Left forelimb (tissue), 1 donor: ENCODE data around the gene IHH.

Source experiments
- DNase-seq: peaks from one replicate; pipeline ENCODE4 v3.0.0-alpha.2; 2018; ENCODE audit warnings: low spot score

Gene IHH

DNA sequence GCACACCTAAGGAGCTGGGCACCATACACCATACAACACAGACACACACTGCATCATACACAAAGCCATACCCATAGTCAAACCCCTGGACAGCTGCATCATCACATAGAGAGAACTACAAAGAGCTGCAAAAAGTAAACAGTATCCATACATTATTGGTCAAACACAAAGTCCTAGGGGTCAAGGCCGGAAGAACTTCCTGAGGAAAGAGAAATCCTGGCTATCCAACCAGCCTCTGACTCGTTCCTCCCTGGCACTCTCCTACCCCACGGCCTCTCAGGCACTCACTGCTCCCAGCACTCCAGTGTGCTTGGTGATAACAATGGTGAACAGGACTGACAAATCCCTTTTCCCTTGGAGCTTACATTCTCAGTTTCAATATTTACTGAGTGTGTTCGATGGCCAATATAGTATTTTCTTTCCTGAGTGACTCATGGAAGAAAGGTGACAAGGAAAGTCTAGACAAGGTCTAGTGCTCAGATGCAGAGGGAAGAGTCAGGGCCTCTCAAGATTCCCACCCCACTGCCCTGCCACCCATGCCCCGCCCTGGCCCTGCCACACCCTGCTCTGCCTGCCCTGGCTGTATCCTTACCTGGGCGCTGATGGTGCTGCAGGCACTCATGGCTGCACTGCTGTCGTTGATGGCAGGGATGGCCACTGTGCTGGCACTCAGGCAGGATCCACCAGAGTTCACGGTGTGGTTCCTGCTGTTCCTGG, 22.8 kb downstream of the IHH start:
- DNase-seq = no peak

GRCh38 chr2:219035942-219036341, 24.8 kb downstream of the IHH start:
- no peak for DNase-seq

DNA sequence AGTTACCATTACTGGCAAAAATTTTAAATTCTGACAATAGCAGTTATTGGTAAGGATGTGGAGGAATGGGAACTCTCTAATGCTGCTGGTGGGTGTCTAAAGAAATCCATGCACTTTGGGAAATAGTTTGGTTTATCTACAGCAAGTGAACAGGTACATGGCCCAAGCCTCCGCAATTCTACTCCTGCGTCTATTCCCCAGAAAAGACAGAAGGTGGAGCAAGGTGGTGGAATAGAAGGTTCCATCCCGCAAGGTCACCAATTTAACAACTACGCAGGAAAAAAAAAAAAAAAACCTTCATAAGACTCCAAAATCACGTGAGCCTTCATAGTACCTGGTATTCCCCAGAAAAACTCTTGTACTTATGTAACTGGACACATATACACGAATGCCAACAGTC, 25.9 kb downstream of the IHH start:
- DNase-seq = no peak

DNA sequence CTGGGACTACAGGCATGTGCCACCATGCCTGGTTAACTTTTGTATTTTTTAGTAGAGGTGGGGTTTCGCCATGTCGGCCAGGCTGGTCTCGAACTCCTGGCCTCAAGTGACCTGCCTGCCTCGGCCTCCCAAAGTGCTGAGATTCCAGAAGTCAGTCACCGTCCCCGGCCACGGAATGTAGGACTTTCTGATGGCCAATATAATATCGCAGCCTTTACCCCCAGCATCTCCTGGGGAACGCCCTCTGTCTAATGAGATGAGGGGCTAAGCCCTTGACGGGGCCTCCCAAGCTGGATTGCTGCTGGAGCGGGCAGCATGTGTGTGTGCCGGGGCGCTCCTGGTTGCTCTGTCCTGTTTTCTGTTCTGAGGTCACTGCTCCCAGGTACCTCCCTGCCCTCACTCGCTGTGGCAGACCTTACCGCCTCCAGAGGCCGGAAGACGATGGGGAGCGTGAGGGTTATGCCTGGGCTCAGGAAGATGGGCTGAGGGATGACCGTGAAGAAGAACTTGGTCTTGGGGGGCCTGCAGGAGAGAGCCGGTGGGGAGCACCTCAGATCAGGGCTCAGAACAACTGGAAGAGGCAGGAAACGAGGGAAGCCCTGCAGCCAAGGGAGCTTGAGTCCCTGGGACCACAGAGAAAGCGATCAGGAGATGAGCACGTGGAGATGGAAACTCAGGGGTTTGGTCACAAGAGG, 28.5 kb downstream of the IHH start:
- no peak for DNase-seq

GRCh38 chr2:219031005-219031738, 29.5 kb downstream of the IHH start:
- no peak for DNase-seq

GRCh38 chr2:219030177-219030940, 30.4 kb downstream of the IHH start:
- no peak for DNase-seq

GRCh38 chr2:219029829-219030165, 30.9 kb downstream of the IHH start:
- DNase-seq = peak; percentile 81

DNA sequence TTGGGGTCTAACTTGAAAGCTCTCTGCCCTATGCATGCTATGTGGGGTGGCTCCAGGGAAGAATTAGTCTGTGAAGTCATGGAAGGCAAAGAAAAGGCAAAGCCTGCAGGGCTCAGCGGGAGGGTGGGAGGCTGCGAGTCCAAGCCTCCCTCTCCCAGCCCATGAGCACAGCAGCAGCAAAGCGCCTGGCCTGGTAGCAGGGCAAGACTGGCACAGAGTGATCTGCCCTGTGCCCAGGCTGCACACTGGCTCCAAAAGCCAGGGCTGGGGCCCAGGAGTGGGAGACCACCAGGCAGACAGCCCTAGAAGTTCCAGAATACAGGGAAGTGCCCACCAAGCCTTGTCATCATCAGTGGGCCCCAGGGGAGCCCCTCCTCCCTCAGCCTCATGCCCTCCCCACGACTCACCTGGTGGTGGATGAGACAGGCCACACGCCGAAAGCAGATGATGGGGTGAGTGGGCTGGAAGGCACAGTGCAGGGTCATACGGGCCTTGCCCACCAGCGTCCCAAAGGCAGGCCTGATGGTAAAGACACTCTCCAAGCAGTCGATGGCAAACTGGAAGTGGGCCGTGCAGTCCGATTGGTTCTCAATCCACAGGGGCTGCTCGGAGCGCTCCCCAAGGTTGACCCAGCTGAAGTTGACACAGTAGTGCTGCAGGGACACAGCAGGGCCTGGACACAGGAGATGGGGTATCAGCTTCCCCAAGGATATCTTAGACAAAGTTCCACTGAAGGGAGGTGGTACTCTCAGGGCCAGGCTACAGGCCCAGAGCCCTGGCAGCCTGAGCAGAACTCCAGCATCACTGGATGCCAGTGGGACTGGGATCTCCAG, 31.5 kb downstream of the IHH start:
- DNase-seq = no peak

- no peak for DNase-seq
Measured at GRCh38 chr2:219028141-219028540, 32.6 kb downstream of the IHH start.

DNA sequence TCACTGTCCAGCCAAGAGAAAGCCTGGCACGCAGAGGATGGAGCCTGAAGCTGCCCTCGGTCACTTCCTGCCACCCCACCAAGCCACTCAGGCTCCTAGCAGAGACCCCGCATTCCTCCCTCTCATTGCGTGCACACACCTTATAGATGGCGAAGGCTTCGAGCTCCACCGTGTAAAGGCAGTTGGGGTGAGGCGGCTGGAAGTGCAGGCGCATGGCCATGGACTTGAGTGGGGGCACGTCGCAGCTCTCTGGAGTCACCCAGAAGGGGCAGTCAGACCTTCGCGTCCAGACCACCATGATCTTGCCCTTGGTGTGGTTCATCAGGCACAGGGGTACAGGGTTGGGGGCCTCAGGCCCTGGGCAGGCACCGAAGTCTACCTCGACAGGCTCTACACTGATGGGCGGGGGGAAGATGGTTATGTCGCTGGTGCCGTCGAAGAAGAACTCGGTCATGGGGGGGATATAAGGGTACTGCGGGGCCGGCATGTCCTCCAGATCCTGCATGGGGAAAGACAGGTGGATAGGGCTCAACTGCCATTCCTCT, 33.1 kb downstream of the IHH start:
- no peak for DNase-seq

DNA sequence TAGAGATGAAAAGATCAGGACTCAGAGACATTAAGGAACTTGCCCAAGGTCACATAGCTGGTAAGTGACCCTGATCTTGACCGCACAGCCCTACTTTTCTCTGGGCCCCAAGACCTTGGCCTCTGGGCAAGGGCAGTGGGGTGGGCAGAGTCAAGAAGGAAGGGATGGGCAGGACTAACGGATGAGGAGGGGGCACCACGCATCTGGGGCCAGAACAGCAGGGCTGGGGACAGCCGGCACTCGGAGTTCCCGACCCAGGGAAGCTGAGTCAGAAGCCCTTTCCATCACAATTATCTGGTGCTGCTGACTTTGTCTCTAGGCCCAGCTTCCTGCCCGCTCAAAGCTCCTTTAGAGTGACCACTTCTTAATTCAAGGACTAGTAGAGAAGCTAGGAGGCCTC, 33.8 kb downstream of the IHH start:
- DNase-seq = no peak

DNA sequence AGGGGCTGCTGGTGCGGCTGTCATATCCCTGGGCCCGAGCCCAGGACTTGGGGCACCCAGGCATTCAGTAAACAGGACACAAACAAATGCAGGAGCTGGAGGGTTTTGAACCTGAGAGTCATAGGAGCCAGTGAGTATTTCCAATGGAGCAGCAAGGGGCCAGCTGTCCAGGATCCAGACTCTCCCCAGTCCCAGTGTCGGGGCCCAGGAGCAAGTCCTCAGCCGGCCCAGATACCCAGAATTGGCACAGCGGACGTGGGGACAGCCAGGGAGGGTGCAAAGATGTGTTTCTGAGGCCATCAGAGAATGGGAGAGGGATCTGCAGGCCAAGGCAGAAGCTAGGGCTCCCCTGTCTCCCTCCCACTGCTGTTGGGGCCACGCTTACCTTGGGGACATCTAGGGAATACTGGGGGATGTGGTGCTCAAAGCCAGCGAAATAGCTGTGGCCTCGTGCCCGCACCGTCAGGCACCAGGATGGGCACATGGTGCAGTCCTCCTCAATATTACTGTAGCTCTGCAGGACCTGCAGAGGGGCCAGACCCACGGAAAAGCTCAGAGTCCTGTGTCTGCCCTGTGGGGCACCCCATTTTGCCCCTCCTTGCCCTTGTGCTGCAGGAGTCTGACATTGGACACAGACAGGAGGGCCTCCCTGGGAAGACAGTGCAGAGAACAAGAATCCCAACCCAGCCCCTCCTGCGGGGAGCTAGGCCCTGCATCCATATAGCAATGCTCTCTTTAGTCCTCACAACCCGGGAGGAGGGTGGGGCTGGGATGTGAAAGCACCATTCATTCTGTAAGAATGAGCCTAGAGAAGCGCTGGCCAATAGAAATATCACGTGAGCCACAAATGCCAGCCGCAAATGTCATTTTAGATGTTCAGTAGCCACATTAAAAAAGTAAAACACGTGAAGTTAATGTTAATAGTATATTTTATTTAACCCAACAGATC, 34.8 kb downstream of the IHH start:
- DNase-seq = no peak

DNA sequence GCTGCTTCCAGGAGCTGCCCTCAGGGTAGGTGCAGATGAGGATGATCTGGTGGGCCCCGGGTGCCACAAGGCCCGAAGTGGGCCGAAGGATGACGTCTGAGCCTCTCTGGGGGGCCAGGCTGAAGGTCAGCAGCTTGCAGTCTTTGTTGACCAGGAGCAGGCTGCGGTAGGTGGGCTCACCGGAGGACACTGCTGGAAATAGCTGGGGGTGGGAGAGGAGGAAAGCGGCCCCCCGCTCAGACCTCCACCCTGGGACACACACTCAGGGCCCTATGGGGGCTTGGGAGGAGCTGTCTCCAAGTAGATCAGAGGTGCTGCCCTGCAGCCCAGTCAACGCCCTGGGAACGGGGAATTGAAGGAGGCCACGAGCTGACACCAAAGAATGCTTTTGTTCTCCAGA, 36.7 kb downstream of the IHH start:
- no peak for DNase-seq

DNA sequence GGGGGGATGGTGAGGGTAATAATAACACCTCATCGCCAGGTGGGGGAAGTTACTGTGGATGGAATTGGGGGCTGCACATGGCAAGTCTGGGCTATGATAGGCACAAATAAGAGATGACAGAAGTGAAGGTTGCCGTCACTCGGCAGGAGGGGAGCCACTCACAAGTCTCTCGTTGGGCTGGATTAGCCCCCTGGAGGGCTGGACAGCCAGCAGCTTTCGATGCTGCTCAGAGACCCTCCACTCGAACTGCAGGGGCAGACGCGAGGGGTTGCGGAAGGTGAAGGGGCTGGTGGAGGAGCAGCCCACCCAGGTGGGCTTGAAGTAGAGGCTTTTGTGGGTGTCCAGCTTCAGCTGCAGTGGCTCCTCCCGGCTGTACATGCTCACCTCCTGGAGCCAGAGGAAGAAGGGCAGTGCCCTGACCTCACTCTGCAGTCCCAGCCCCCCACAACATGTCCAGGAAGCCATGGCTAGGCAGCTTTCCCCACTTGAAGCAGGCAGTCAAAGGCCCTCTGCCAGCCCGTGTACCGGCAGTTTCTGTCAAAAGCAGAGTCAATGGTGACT, 37.6 kb downstream of the IHH start:
- no peak for DNase-seq

- no peak for DNase-seq
Measured at GRCh38 chr2:219022616-219023015, 38.1 kb downstream of the IHH start.

GRCh38 chr2:219022041-219022440, 38.7 kb downstream of the IHH start:
- DNase-seq = no peak

- no peak for DNase-seq
Measured at GRCh38 chr2:219021591-219021990, 39.1 kb downstream of the IHH start.

- no peak for DNase-seq
Measured at GRCh38 chr2:219020604-219021365, 39.9 kb downstream of the IHH start.

DNA sequence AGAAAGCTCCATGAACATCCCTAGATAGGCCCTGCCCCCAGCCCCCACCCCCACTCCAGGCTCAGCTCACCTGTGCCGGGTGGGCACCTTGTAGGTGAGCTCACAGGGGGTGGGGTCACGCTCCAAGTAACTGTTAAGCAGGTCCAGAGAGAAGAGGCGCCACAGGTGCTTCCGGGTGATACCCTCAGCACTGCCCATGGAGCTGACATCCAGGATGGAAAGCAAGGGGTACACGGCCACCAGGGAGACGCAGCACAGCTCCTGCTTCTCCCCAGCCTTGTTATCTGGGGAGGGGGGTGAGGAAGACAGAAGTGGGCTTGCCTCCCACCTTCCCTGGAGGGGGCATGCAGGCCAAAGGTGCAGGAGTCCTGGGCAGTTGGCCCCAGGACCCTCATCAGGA, 41.3 kb downstream of the IHH start:
- DNase-seq = no peak
